SK-N-SH (cell line): ENCODE results near the gene HOXC13. TPM values are rescaled to one million over a fixed set of nuclear protein-coding genes. Genes with fewer than 3 reads are reported as not detected.

Experiments
- CTCF ChIA-PET: fragments of 300-600, 350-600 bp; formaldehyde crosslinking; extraction: SDS; loops from one replicate; lab custom pipeline; 2021; lab: Yijun Ruan, JAX
- POLR2A ChIA-PET: fragments of 350-600 bp; sonication (Branson Sonifier 250); formaldehyde crosslinking; extraction: SDS; loops from one replicate; lab custom pipeline; 2020; ENCODE audit warnings: antibody characterized with exemption, inconsistent platforms; lab: Yijun Ruan, JAX
- DNase-seq: peaks from one replicate; pipeline ENCODE4 v3.0.0; 2012
- H2AFZ ChIP-seq: fragments of 200-600 bp; sonication (generic); 2 replicates; pipeline ENCODE4 v1.8.1; 2016; ENCODE audit warnings: antibody characterized with exemption, mild to moderate bottlenecking, low read depth
- H3F3A ChIP-seq: fragments of 200-600 bp; sonication (generic); replicated peaks from 2 replicates; pipeline ENCODE3; 2016; ENCODE audit warnings: antibody characterized with exemption, mild to moderate bottlenecking; ENCODE audit not compliant: insufficient read depth
- H3K27ac ChIP-seq, 2 experiments: fragments of 200-500 bp in 1 of 2; fragments of 200-600 bp in 1 of 2; sonication (Bioruptor generic) in 1 of 2; sonication (generic), shearing (Covaris generic) in 1 of 2; 2 replicates each; pipeline versions ENCODE4 v1.5.1 to v1.6.1; 2014 to 2016; ENCODE audit warnings: low read depth in 2 of 2, inconsistent platforms in 1 of 2, low read length in 1 of 2, mild to moderate bottlenecking in 1 of 2, mixed read lengths in 1 of 2
- H3K27me3 ChIP-seq: fragments of 200-600 bp; sonication (generic), shearing (Covaris generic); 2 replicates; pipeline ENCODE4 v1.6.1; 2016; ENCODE audit warnings: mixed run types; ENCODE audit not compliant: insufficient read depth
- H3K36me3 ChIP-seq, 2 experiments: fragments of 200-500 bp in 1 of 2; fragments of 200-600 bp in 1 of 2; sonication (Bioruptor generic) in 1 of 2; sonication (generic) in 1 of 2; replicated peaks in 1 of 2; 2 replicates each; pipeline versions ENCODE3 to v1.5.1; 2014 to 2016; ENCODE audit warnings: low read length in 1 of 2, mild to moderate bottlenecking in 1 of 2; ENCODE audit not compliant: insufficient read depth in 2 of 2, control insufficient read depth in 1 of 2
- H3K4me1 ChIP-seq, 2 experiments: fragments of 200-500 bp in 1 of 2; fragments of 200-600 bp in 1 of 2; sonication (Bioruptor generic) in 1 of 2; sonication (generic), shearing (Covaris generic) in 1 of 2; 2 replicates each; pipeline versions ENCODE4 v1.5.1 to v1.6.1; 2014 to 2016; ENCODE audit warnings: low read depth in 1 of 2, low read length in 1 of 2, mixed run types in 1 of 2; ENCODE audit not compliant: insufficient read depth in 2 of 2, control insufficient read depth in 1 of 2
- H3K4me2 ChIP-seq: fragments of 200-600 bp; sonication (generic), shearing (Covaris generic); 2 replicates; pipeline ENCODE4 v1.6.1; 2017; ENCODE audit warnings: mixed run types
- H3K4me3 ChIP-seq, 2 experiments: fragments of 200-500 bp in 1 of 2; fragments of 200-600 bp in 1 of 2; sonication (Bioruptor generic) in 1 of 2; sonication (generic), shearing (Covaris generic) in 1 of 2; 2 replicates each; pipeline versions ENCODE4 v1.5.1 to v1.8.1; 2014 to 2016; ENCODE audit warnings: low read depth in 2 of 2, inconsistent platforms in 1 of 2, low read length in 1 of 2, mild to moderate bottlenecking in 1 of 2, mixed read lengths in 1 of 2, moderate library complexity in 1 of 2
- H3K79me2 ChIP-seq: fragments of 200-600 bp; sonication (generic); 2 replicates; pipeline ENCODE4 v1.8.1; 2017; ENCODE audit warnings: mild to moderate bottlenecking; ENCODE audit not compliant: insufficient read depth
- H3K9ac ChIP-seq: fragments of 200-600 bp; sonication (generic); 2 replicates; pipeline ENCODE4 v1.6.1; 2017; ENCODE audit warnings: mixed run types
- H3K9me2 ChIP-seq: fragments of 200-600 bp; sonication (generic); 2 replicates; pipeline ENCODE4 v1.6.1; 2017; ENCODE audit warnings: mixed run types
- H3K9me3 ChIP-seq: fragments of 200-600 bp; sonication (generic); 2 replicates; pipeline ENCODE4 v1.6.1; 2017; ENCODE audit warnings: mixed run types, mild to moderate bottlenecking, moderate library complexity
- H4K20me1 ChIP-seq: fragments of 200-600 bp; sonication (generic); 2 replicates; pipeline ENCODE4 v1.6.1; 2017; ENCODE audit warnings: mild to moderate bottlenecking, mixed run types; ENCODE audit not compliant: insufficient read depth
- CHD2 ChIP-seq: fragments of 150-350 bp; IDR thresholded peaks from 2 replicates; pipeline ENCODE4 v1.6.1; 2018; ENCODE audit warnings: low read length; ENCODE audit not compliant: partially characterized antibody
- ELF1 ChIP-seq: IDR thresholded peaks from 2 replicates; pipeline ENCODE4 v1.4.0; 2012
- FOSL2 ChIP-seq: IDR thresholded peaks from 2 replicates; pipeline ENCODE4 v1.4.0; 2012; ENCODE audit warnings: low read depth, mild to moderate bottlenecking, moderate library complexity, borderline replicate concordance
- FOXJ3 ChIP-seq: sonication (generic); formaldehyde crosslinking; IDR thresholded peaks from 2 replicates; pipeline ENCODE4 v1.5.1; 2020; ENCODE audit warnings: mild to moderate bottlenecking, missing genetic modification reagents
- GABPA ChIP-seq: IDR thresholded peaks from 2 replicates; pipeline ENCODE4 v1.4.0; 2012; ENCODE audit warnings: low read depth, mild to moderate bottlenecking
- GATA2 ChIP-seq: sonication (generic); formaldehyde crosslinking; IDR thresholded peaks from 2 replicates; pipeline ENCODE4 v1.5.0; 2020; ENCODE audit warnings: mild to moderate bottlenecking, missing genetic modification reagents
- MEF2A ChIP-seq: IDR thresholded peaks from 2 replicates; pipeline ENCODE4 v1.4.0; 2012; ENCODE audit warnings: low read depth, borderline replicate concordance
- MXI1 ChIP-seq: IDR thresholded peaks from 2 replicates; pipeline ENCODE4 v1.6.1; 2012; ENCODE audit warnings: mild to moderate bottlenecking, low read depth, low read length, improper control_type of control experiment
- RCOR1 ChIP-seq: fragments of 150-350 bp; IDR thresholded peaks from 2 replicates; pipeline ENCODE4 v1.6.1; 2017; ENCODE audit warnings: antibody characterized with exemption, low read length
- RFX5 ChIP-seq: IDR thresholded peaks from 2 replicates; pipeline ENCODE4 v1.6.1; 2012; ENCODE audit warnings: mild to moderate bottlenecking, improper control_type of control experiment, low read length
- RXRA ChIP-seq: IDR thresholded peaks from 2 replicates; pipeline ENCODE4 v1.4.0; 2012; ENCODE audit warnings: low read depth, mild to moderate bottlenecking, borderline replicate concordance
- SMC3 ChIP-seq: IDR thresholded peaks from 2 replicates; pipeline ENCODE4 v1.6.1; 2012; ENCODE audit warnings: low read depth, low read length, improper control_type of control experiment
- TAF1 ChIP-seq: IDR thresholded peaks from 2 replicates; pipeline ENCODE4 v1.6.1; 2012; ENCODE audit warnings: low read depth, mild to moderate bottlenecking, low read length, moderate library complexity, borderline replicate concordance
- TCF12 ChIP-seq: IDR thresholded peaks from 2 replicates; pipeline ENCODE4 v1.4.0; 2012
- TEAD4 ChIP-seq: IDR thresholded peaks from 2 replicates; pipeline ENCODE4 v1.4.0; 2012; ENCODE audit warnings: mild to moderate bottlenecking, borderline replicate concordance; ENCODE audit not compliant: insufficient read depth
- YY1 ChIP-seq: IDR thresholded peaks from 2 replicates; pipeline ENCODE4 v1.4.0; 2012; ENCODE audit warnings: low read depth, mild to moderate bottlenecking
- WGBS: methylation state at CpG from one replicate; pipeline ENCODE4 v1.1.6; 2017; ENCODE audit warnings: low lambda C conversion rate; 5-methylcytosine and 5-hydroxymethylcytosine counted together
- polyA plus RNA-seq, 3 experiments: library from polyadenylated mRNA; depleted of rRNA; stranded (reverse); fragments of >200 nt; gene quantifications; 2 replicates each; pipeline ENCODE4 v1.2.3, GENCODE V29; 2012
- TF ChIP-seq, protein P1 (sequence below): IDR thresholded peaks from 2 replicates; pipeline ENCODE4 v1.4.0; 2012; ENCODE audit warnings: low read depth
- TF ChIP-seq, protein P2 (sequence below): IDR thresholded peaks from 2 replicates; pipeline ENCODE4 v1.4.0; 2012; ENCODE audit warnings: low read depth, borderline replicate concordance
- TF ChIP-seq, protein P3 (sequence below): fragments of 150-350 bp; IDR thresholded peaks from 2 replicates; pipeline ENCODE4 v1.6.1; 2016; ENCODE audit warnings: mild to moderate bottlenecking, low read depth, low read length
- TF ChIP-seq, protein P4 (sequence below): fragments of 150-350 bp; IDR thresholded peaks from 2 replicates; pipeline ENCODE4 v1.6.1; 2017; ENCODE audit warnings: antibody characterized with exemption, low read length, low read depth, borderline replicate concordance

Gene HOXC13
- polyA plus RNA-seq, 1 of the 3 experiments (the other 2 are of a cell fraction), result not detected

DNA sequence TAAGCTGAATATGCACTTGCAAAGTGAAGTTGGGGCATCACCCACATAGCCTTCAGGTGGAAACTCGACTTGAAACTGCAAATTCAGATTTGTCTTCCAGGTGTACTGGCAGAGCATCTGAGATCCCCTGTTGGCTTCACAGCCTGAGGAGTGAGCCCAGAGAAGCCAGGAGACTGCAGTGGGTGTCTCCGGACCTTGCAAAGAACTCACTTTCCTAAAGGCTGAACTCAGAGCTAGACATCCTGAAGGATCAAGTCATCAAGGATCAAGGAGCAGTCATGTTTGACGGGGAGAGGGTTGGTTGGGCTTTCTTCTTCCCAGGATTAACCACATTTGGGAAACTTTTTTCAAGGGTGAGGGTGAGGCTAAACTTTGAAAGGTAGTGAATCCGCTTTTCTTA is 9.1 kb upstream of the HOXC13 start:
- Histone ChIP-seq H3K9ac (no peak overlapping the region), H3K27me3 (peaks cover 97% of the 10 kb centered on the region), H3K79me2 (no peaks in the 10 kb centered on the region), H3K4me1 (no peaks in the 10 kb centered on the region), H4K20me1 (no peaks in the 10 kb centered on the region), H2AFZ (no peak overlapping the region), H3K27ac (no peak overlapping the region), H3K4me3 (no peak overlapping the region), H3F3A (no peaks in the 10 kb centered on the region), H3K4me2 (no peak overlapping the region), H3K36me3 (no peaks in the 10 kb centered on the region), H3K9me3 (no peaks in the 10 kb centered on the region), H3K9me2 (no peaks in the 10 kb centered on the region)
- TF ChIP-seq, protein P1, sequence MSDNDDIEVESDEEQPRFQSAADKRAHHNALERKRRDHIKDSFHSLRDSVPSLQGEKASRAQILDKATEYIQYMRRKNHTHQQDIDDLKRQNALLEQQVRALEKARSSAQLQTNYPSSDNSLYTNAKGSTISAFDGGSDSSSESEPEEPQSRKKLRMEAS, result no peak
- TF ChIP-seq FOSL2 (no peak), TCF12 (no peak), SMC3 (no peak), MEF2A (no peak), ELF1 (no peak), RFX5 (no peak), TAF1 (no peak), YY1 (no peak)
- TF ChIP-seq, protein P2, sequence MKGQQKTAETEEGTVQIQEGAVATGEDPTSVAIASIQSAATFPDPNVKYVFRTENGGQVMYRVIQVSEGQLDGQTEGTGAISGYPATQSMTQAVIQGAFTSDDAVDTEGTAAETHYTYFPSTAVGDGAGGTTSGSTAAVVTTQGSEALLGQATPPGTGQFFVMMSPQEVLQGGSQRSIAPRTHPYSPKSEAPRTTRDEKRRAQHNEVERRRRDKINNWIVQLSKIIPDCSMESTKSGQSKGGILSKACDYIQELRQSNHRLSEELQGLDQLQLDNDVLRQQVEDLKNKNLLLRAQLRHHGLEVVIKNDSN, result no peak
- TF ChIP-seq, protein P3, sequence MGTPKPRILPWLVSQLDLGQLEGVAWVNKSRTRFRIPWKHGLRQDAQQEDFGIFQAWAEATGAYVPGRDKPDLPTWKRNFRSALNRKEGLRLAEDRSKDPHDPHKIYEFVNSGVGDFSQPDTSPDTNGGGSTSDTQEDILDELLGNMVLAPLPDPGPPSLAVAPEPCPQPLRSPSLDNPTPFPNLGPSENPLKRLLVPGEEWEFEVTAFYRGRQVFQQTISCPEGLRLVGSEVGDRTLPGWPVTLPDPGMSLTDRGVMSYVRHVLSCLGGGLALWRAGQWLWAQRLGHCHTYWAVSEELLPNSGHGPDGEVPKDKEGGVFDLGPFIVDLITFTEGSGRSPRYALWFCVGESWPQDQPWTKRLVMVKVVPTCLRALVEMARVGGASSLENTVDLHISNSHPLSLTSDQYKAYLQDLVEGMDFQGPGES, result no peak
- ChIA-PET POLR2A (no interaction called here), CTCF (no interaction called here)
- WGBS, result 10% methylated on average over 4 of the region's 4 CpGs
- no peak for DNase-seq

DNA sequence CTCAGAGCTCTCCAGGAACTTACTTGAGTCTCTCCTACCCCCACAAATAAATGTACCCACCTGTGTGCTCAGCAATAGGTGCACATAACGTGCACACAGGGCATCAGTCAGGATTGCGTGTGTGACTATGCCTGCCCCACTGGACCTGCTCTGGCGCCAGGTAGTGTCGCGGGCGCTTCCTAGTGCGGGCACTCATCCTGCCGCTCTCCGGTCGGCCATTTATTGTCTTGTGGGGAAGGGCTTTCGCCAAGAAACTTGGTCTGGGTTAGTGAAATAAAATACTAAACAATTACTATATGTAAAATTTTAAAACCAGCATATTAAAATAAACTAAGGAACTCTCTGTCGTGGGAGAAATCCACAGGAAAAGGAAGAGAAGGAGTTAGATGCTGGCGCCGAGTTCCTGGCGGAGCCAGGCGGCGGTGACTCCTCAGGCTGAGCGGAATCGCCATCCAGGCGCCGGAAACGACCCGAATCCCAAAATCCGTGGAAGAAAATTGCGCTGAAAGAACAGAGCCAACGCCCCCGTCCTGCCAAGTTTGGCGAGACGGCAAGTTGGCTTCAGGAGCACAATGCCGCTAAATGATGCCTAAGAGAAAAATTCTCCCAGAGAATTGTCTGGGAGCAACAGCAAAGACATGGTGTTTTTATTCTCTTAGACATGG is 7.9 kb upstream of the HOXC13 start:
- Histone ChIP-seq H3K9me3 (no peaks in the 10 kb centered on the region), H3K9ac (no peak overlapping the region), H3F3A (no peaks in the 10 kb centered on the region), H3K9me2 (no peaks in the 10 kb centered on the region), H2AFZ (no peak overlapping the region), H3K27ac (no peak overlapping the region), H3K4me3 (no peak overlapping the region), H4K20me1 (no peaks in the 10 kb centered on the region), H3K36me3 (no peaks in the 10 kb centered on the region), H3K79me2 (no peaks in the 10 kb centered on the region), H3K4me1 (no peaks in the 10 kb centered on the region), H3K27me3 (peaks cover 97% of the 10 kb centered on the region), H3K4me2 (no peak overlapping the region)
- no peak for TF ChIP-seq RXRA
- no peak for TF ChIP-seq MXI1
- TF ChIP-seq TEAD4, result no peak
- no peak for TF ChIP-seq FOXJ3
- TF ChIP-seq GABPA, result no peak
- TF ChIP-seq CHD2, result no peak
- TF ChIP-seq YY1, result no peak
- TF ChIP-seq, protein P2, result no peak
- TF ChIP-seq, protein P4, sequence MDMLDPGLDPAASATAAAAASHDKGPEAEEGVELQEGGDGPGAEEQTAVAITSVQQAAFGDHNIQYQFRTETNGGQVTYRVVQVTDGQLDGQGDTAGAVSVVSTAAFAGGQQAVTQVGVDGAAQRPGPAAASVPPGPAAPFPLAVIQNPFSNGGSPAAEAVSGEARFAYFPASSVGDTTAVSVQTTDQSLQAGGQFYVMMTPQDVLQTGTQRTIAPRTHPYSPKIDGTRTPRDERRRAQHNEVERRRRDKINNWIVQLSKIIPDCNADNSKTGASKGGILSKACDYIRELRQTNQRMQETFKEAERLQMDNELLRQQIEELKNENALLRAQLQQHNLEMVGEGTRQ, result no peak
- no peak for TF ChIP-seq MEF2A
- TF ChIP-seq ELF1, result no peak
- TF ChIP-seq RCOR1, result no peak
- TF ChIP-seq GATA2 (CRISPR knock-in tag), result no peak
- ChIA-PET CTCF (no interaction called here), POLR2A (no interaction called here)
- WGBS, result 21% methylated on average over 28 of the region's 30 CpGs
- DNase-seq, result no peak
